Stimulated activated naive CD8-positive, alpha-beta T cell treated with anti-CD3 and anti-CD28 coated beads, Interleukin-15, Interleukin-2, amounts not matched to agents 100 U/mL and 50 U/mL, for 24 hours (primary cell): ENCODE measurements around the gene ATF7IP2.

Source experiments
- ATAC-seq: fragments of 150-1000 bp; cut with Tn5 transposase; one replicate; pipeline ENCODE4 v1.10.0; 2021
- DNase-seq: peaks from one replicate; pipeline ENCODE4 v3.0.0; 2021

ATF7IP2 gene

DNA sequence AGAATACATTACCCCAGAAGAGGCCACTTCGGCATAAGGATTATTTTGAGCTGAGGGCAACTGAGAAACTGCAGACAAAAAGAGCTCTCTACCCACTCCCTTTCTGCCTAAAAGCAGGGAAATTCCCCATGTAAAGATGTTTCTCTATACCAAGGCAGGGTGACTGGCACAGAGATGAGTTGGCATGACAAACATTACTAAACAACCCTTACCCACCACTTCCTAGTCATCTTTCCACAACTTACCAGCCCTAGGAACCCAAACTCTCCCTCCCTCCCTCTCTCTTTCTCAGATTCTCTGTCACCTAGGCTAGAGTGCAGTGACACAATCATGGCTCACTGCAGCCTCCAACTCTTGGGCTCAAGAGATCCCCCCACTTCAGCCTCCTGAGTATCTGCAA lies 126.0 kb downstream of the ATF7IP2 start:
- DNase-seq (peak; percentile 8), ATAC-seq (peak; percentile 86)

DNA sequence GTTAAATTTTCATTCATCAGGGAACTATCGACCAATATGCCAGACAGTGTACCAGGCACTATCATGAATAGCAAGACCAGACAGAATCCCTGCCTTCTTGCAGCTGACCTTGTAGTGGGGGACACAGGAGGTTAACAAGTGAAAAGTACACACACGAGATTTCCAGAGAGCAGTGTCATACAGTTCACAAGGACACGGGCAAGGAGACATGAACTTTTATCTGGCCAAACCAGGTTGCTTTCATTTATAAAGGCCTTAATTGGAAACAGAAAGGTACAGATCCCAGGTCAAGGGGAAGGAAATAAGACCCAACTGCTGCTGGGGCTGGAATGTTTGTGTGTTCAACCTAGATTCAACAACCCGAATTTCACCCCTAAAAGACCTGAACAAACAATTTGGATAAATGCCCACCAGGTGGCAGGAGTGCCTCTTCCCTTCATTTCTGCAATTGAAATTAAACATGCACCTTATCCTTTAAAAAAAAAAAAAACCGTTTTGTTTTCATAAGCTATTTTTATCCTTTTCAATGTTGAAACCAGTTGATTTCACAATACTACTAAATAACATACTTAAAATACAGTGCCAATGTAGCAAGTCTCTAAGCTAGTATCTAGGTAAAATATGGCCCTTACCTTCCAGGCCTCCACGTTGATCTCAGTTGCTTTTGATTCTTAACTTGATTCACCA lies 128.7 kb downstream of the ATF7IP2 start:
- ATAC-seq = no peak

DNA sequence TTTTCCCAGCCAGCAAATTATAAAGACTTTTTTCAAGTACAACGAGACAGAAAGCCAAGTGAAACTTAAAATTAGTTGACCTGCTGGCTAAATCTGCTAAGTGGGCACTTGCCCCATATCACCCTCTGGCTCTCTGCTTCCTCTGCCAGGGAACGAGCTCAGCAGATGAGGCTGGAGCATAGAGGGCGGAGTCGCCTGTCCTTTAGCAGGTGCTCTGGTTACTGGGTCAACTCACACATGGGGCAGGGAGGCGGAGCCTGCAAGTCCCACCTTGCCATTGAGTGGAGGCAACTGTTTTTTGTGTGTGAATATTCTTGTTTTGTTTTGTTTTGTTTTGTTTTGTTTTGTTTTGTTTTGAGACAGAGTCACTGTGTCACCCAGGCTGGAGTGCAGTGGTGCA lies 132.0 kb downstream of the ATF7IP2 start:
- ATAC-seq (no peak), DNase-seq (no peak)

More for the DNA sequence above, 128.7 kb downstream of the ATF7IP2 start:
- DNase-seq = peak; percentile 44

DNA sequence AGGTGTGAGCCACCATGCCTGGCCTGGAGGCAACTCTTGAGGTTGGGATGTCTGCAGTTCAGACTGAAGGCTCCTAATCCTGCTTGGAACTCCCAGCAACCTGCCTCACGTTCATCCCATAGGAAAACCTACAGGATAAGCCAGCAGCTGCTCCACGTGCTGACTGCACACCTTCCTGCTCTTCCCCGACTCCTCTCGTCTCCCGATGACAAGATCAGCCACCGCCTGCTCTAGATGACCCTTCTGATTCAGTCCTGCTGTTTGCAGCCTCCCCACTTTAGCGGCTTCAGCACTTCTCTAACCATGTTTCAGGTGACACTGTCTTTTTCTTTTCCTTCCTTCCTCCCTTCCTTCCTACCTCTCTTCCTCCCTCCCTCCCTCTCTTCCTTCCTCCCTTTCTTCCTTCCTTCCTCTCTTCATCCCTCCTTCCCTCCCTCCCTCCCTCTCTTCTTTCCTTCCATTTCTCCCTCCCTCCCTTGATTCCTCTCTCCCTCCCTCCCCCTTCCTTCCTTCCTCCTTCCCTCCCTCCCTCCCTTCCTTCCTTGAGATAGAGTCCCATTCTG lies 132.7 kb downstream of the ATF7IP2 start:
- DNase-seq = no peak
- no peak for ATAC-seq

DNA sequence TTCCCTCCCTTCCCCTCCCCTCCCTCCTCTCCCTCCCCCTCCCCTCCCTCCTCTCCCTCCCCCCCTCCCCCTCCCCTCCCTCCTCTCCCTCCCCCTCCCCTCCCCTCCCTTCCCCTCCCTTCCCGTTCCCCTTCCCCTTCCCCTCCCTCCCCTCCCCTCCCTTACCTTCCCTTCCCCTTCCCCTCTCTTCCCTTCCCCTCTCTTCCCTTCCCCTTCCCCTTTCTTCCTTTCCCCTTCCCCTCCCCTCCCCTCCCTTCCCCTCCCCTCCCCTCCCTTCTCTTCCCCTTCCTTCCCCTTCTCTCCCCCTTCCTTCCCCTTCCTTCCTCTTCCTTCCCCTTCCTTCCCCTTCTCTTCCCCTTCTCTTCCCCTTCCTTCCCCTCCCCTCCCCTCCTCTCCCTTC lies 133.4 kb downstream of the ATF7IP2 start:
- ATAC-seq = no peak
- DNase-seq = no peak

DNA sequence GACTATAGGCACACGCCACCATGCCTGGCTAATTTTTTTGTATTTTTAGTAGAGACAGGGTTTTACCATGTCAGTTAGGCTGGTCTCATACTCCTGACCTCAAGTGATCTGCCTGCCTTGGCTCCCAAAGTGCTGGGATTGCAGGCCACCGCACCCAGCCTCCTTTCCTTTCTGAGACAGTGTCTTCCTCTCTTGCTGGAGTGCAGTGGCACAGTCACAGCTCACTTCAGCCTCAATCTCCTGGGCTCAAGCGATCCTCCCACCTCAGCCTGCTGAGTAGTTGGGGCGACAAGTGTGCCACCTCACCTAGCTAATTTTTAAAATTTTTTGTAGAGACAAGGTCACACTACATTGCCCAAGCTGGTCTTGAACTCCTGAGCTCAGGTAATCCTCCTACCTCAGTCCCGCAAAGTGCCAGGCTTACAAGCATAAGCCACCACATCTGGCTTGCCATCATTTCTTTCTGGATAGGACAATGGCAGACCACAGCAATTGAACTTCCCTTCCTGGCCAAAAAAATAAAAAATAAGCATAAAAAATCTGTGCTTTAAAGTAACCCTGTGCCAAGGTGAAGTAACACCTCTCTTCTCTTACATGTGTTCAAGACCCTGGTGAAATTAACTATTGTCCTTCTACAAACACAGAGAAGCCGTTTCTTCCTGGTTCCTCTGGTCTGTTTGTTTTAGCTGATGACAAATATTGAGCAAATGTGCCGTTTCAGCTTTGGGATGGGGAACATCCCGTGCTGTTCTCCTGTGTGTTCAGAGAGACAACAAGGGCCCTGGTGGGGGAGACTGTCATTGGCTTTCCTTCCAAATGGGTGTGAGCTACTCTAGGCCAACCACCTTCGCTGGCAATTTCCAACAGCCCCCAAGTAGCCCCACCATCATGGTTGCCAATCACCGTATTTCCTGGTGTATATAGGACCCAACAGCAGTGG lies 134.3 kb downstream of the ATF7IP2 start:
- ATAC-seq (no peak), DNase-seq (no peak)

DNA sequence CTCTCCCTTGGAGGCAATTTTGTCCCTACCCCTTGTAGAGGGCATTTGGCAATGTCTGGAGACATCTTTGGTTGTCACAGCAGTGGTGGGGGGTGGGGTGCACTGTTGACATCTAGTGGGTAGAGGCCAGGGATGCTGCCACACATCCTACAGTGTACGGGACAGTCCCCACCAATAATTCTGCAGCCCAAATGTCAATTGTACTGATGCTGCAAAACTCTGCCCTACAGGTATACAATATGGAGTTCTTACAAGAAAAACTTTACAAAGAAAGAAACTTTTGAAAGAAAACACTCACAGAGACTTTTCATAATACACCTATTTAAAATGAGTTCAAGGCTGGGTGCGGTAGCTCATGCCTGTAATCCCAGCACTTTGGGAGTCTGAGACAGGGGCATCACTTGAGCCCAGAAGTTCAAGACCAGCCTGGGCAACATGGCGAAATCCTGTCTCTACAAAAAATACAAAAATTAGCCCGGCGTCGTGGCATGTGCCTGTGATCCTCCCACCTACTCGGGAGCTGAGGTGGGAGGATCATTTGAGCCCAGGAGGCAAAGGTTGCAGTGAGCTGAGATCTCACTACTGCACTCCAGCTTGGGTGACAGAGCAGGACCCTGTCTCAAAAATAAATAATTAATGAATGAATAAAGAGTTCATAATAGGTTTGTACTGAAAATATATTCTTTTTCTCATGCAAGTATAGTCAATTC lies 135.2 kb downstream of the ATF7IP2 start:
- DNase-seq (no peak), ATAC-seq (no peak)

DNA sequence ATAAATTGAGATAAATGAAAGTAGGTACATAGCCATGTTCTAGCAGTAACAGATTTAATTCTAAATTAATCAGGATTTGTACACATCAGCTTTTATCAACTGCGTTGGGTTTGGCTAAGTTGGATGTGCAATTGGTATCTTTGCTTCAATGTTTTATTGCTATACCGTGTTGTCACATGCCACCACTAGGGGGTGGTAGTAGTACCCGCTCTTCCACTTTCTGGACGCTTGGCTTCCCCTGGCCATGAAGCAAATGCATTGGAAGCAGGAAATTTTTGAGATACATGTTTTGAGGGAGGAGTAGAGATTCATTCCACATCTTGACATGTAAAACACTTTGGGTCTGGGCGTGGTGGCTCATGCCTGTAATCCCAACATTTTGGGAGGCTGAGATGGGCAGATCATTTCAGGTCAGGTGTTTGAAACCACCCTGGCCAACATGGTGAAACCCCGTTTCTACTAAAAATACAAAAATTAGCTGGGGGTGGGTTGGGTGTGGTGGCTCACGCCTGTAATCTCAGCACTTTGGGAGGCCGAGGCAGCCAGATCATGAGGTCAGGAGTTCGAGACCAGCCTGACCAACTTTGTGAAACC lies 135.9 kb downstream of the ATF7IP2 start:
- DNase-seq (peak; percentile 25), ATAC-seq (no peak)

DNA sequence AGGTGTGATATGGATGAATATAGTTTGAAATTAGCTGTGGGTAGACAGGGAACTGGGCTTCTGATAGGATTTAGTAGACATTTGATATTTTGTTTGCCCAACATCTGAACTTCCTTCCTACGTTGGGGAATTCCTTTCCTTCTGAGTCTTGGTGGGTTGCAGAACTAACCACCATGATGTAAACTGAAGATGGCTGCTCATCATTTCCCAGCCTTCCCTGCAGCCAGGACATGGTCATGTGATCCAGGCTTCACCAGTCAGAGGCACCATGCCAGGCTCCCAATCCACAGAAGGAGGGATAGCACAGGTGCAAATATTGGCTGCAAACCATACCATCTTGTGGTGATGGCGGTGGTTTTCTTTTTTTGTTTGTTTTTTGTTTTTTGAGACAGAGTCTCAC lies 137.1 kb downstream of the ATF7IP2 start:
- ATAC-seq (no peak), DNase-seq (no peak)

DNA sequence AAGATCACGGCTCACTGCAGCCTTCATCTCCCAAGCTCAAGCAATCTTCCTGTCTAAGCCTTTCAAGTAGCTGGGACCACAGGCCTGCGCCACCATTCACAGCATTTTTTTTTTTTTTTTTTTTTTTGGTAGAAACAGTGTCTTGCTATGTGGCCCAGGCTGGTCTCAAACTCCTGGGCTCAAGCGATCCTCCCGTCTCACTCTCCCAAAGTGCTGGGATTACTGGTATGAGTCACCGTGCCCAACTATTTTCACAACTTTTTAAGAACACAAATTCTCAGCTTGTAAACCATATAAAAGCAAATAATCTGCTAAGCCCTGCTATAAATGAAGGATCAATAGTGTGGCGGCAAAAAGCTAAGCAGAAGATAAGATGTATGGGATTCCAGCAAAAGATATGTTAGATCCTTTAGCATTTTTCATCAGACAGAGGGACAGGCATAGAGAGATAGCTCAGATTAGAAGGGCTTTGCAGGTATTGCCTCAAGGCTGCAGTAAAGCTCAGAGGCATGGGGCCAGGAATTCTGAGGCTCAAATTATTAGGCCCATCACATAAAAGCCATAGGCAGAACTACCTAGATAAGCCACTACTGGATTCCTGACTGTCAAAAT lies 139.5 kb downstream of the ATF7IP2 start:
- no peak for DNase-seq
- no peak for ATAC-seq

DNA sequence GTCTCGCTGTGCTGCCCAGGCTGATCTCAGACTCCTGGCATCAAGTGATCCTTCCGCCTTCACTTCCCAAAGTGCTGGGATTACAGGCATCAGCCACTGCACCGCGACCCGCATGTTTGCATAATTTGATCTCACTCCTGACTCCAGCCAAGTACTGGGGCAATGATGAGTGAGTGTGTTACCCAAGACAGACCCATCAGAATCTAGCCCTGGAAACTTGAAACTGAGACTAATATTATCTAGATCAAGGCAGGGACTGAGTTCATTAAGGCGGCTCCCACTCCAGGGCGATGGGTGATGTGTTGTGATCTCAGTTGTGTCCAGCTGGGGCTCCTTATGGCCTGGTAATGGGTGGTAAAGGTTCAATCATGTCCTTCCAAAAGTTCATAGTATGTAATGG lies 141.1 kb downstream of the ATF7IP2 start:
- ATAC-seq = no peak
- no peak for DNase-seq

DNA sequence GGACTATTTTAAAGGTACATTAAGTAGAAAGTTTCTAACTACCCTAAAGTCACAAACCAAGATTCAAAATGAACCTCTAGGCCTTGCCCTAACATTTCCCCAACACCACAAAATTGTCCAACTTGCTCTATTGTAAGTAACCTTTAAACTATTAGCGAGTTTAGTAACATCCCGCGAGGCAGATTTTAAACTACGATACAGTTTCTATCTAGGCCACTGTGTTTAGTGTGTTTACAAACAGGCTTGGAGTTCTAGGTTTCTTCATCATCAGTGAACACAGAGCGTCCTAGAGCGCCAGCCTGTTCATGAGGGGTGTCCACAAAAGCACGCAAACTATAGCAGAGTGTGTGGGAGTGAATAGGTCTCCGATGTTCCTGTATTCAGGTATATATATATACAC lies 142.8 kb downstream of the ATF7IP2 start:
- ATAC-seq (no peak), DNase-seq (no peak)

DNA sequence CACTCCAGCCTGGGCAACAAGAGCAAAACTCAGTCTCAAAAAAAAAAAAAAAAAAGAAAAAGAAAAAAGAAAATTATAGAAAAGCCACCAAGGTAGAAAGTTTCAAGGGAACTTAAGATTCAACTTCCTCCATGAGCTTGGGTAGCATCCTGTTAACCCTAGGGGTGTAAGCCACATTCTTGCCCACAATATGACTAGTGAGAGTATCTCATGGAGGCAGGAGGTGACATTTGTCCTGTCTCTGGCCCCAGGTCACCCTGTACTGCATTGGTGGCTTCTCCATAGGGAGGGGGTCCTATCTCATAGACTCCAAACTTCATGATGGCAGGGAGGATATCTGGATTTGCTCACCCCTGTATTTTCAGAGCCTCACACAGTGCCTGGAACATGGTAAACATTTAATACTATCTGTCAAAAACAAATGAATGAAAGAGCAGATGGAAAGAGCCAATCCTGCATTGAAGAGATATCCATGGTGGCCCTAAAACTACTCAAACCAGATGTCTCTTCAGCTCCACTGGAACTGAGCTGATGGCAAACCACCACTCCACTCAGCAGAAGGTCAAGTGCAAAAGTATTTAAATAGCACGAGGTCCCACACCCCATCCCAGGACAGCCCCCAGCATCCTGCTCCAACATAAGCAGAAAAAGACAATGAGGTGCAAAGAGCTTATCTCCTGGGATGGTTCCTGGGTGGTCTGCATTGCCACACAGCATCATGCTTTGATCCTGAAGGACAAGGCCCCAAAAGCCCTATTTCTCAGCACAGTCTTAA lies 144.2 kb downstream of the ATF7IP2 start:
- ATAC-seq = no peak

DNA sequence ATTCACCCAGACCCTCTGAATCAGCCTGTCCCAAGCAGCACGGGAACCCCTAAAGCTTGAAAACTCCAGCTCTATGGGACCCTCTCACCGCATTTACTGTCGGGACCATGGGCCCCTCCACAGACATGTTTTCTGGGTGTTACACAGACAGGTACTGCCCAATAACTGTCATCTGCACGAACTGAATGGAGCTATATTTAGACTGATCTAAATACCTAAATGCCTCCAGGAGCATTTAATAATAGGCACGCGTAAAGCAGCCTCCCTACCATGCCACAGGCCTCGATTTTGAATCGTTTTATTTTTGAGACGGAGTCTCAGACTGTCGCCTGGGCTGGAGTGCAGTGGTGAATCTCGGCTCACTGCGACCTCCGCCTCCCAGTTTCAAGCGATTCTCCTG lies 144.8 kb downstream of the ATF7IP2 start:
- ATAC-seq (no peak), DNase-seq (no peak)

More for the DNA sequence above, 144.2 kb downstream of the ATF7IP2 start:
- no peak for DNase-seq

DNA sequence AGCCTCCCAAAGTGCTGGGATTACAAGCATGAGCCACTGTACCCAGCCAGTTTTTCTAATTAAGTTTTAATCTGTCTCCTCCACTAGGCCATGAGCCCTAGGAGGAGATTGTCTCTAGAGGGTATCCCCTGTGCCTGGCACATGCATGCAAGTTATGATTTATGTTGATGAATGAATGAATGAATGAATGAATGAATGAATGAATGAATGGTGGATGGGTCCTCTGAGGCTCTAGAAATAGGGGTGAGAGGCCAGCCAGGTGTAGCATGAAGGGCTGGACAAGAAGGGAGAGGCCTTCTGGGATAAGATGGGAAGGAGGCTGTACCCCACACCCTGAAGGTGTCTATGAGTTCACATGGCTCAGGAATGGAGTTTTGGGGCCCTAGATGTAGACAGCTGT lies 145.7 kb downstream of the ATF7IP2 start:
- DNase-seq (no peak), ATAC-seq (no peak)
